Upper lobe of left lung (tissue), 4 donors: ENCODE data around the gene THOP1.

Experiments
- CTCF ChIP-seq, 6 experiments: fragments of 450-650 bp in 4 of 6; fragments of 200-600 bp in 2 of 6; sonication (generic) in 2 of 6; IDR thresholded peaks; one replicate each; pipeline ENCODE4 v1.5.1; 2016 to 2019; ENCODE audit warnings: antibody characterized with exemption in 6 of 6
- EP300 ChIP-seq, 4 donors: sonication (generic); formaldehyde crosslinking; IDR thresholded peaks; one replicate each; pipeline ENCODE4 v1.5.1; 2017; ENCODE audit warnings: antibody characterized with exemption in 4 of 4, control low read depth in 2 of 4
- POLR2A ChIP-seq, 4 donors: fragments of 450-650 bp; IDR thresholded peaks; one replicate each; pipeline ENCODE4 v1.5.1; 2016 to 2017; ENCODE audit warnings: antibody characterized with exemption in 4 of 4, mild to moderate bottlenecking in 2 of 4

GRCh38 chr19:2809387-2810140, 24.3 kb downstream of the THOP1 start:
- TF ChIP-seq CTCF (IDR thresholded peaks at IDR 0.05) (no peak), POLR2A (IDR thresholded peaks at IDR 0.05) (no peak), EP300 (IDR thresholded peaks at IDR 0.05) (no peak)
